IMR-90 (cell line): ENCODE measurements around the gene ZMIZ1. TPM values are rescaled to one million over a fixed set of nuclear protein-coding genes. Genes with fewer than 3 reads are reported as not detected.

ENCODE experiments used
- ATAC-seq: fragments of 200-7000 bp; cut with Tn5 transposase; 2 replicates; pipeline ENCODE4 v1.9.1; 2020; ENCODE audit warnings: low read depth, mild to moderate bottlenecking, moderate library complexity
- BruUV-seq: library from RNA; stranded (reverse); fragments of 400-500 nt; replicated peaks from 2 replicates; lab custom pipeline; 2021; lab: Mats Ljungman, UMichigan
- CTCF ChIA-PET: fragments of 300-600 bp; formaldehyde crosslinking; extraction: SDS; loops from one replicate; lab custom pipeline; 2021; ENCODE audit warnings: antibody characterized with exemption; lab: Yijun Ruan, JAX
- POLR2A ChIA-PET: fragments of 300-600 bp; sonication (Branson Sonifier 250); formaldehyde crosslinking; loops from one replicate; lab custom pipeline; 2022; ENCODE audit warnings: antibody characterized with exemption; ENCODE audit not compliant: unreplicated experiment; lab: Charles Lee
- DNase-seq: peaks from one replicate; pipeline ENCODE4 v3.0.0; 2013
- H2AFZ ChIP-seq: replicated peaks from 2 replicates; pipeline ENCODE3; 2013; ENCODE audit warnings: low read length, mild to moderate bottlenecking; ENCODE audit not compliant: poor library complexity
- H2AK5ac ChIP-seq: 2 replicates; pipeline ENCODE4 v1.6.1; 2013; ENCODE audit warnings: low read depth, low read length, inconsistent platforms
- H2AK9ac ChIP-seq: replicated peaks from 2 replicates; pipeline ENCODE3; 2013; ENCODE audit warnings: mild to moderate bottlenecking, low read depth, low read length, moderate library complexity; ENCODE audit not compliant: poor library complexity
- H2BK120ac ChIP-seq: 2 replicates; pipeline ENCODE4 v1.6.1; 2013; ENCODE audit warnings: low read depth, low read length, inconsistent platforms
- H2BK15ac ChIP-seq: 3 replicates; pipeline ENCODE4 v1.6.1; 2013; ENCODE audit warnings: low read depth, low read length, inconsistent platforms
- H2BK20ac ChIP-seq: 2 replicates; pipeline ENCODE4 v1.6.1; 2013; ENCODE audit warnings: low read depth, mild to moderate bottlenecking, inconsistent platforms, low read length, moderate library complexity
- H2BK5ac ChIP-seq: 2 replicates; pipeline ENCODE4 v1.6.1; 2013; ENCODE audit warnings: mild to moderate bottlenecking, low read depth, low read length, inconsistent platforms; ENCODE audit not compliant: poor library complexity, severe bottlenecking
- H3K14ac ChIP-seq: replicated peaks from 2 replicates; pipeline ENCODE4 v1.6.1; 2013; ENCODE audit warnings: low read depth, low read length, inconsistent platforms
- H3K18ac ChIP-seq: 2 replicates; pipeline ENCODE4 v1.6.1; 2013; ENCODE audit warnings: low read depth, low read length, control low read depth
- H3K23ac ChIP-seq: 2 replicates; pipeline ENCODE4 v1.6.1; 2013; ENCODE audit warnings: low read depth, low read length, inconsistent platforms
- H3K27ac ChIP-seq: 2 replicates; pipeline ENCODE4 v1.5.1; 2013; ENCODE audit warnings: mild to moderate bottlenecking, control low read depth, low read length; ENCODE audit not compliant: insufficient read depth
- H3K27me3 ChIP-seq: 2 replicates; pipeline ENCODE4 v1.6.1; 2013; ENCODE audit warnings: low read length; ENCODE audit not compliant: control insufficient read depth, insufficient read depth
- H3K36me3 ChIP-seq: 2 replicates; pipeline ENCODE4 v1.6.1; 2013; ENCODE audit warnings: low read length, mixed read lengths; ENCODE audit not compliant: control insufficient read depth, insufficient read depth
- H3K4ac ChIP-seq: 2 replicates; pipeline ENCODE4 v1.6.1; 2013; ENCODE audit warnings: low read depth, low read length, inconsistent platforms
- H3K4me1 ChIP-seq: 2 replicates; pipeline ENCODE4 v1.6.1; 2013; ENCODE audit warnings: low read length, mixed read lengths; ENCODE audit not compliant: control insufficient read depth, insufficient read depth
- H3K4me2 ChIP-seq: 2 replicates; pipeline ENCODE4 v1.6.1; 2013; ENCODE audit warnings: low read depth, mild to moderate bottlenecking, control low read depth, low read length, moderate library complexity
- H3K4me3 ChIP-seq: 2 replicates; pipeline ENCODE4 v1.5.1; 2013; ENCODE audit warnings: low read depth, mild to moderate bottlenecking, control low read depth, low read length, moderate library complexity; ENCODE audit not compliant: insufficient read depth
- H3K56ac ChIP-seq: 2 replicates; pipeline ENCODE4 v1.6.1; 2013; ENCODE audit warnings: low read length, inconsistent platforms; ENCODE audit not compliant: insufficient read depth; ENCODE audit errors: extremely low read depth
- H3K79me1 ChIP-seq, 2 experiments: 2 replicates each; pipeline ENCODE4 v1.6.1; 2013; ENCODE audit warnings: low read length in 2 of 2, inconsistent platforms in 1 of 2, low read depth in 1 of 2
- H3K9ac ChIP-seq: 2 replicates; pipeline ENCODE4 v1.6.1; 2013; ENCODE audit warnings: low read depth, low read length, control low read depth
- H3K9me1 ChIP-seq: 2 replicates; pipeline ENCODE4 v1.6.1; 2013; ENCODE audit warnings: low read length, inconsistent platforms; ENCODE audit not compliant: insufficient read depth
- H3K9me3 ChIP-seq: 2 replicates; pipeline ENCODE4 v1.6.1; 2013; ENCODE audit warnings: low read length; ENCODE audit not compliant: control insufficient read depth, insufficient read depth
- H4K20me1 ChIP-seq: 2 replicates; pipeline ENCODE4 v1.6.1; 2013; ENCODE audit warnings: low read length, inconsistent platforms; ENCODE audit not compliant: insufficient read depth
- H4K5ac ChIP-seq: 2 replicates; pipeline ENCODE4 v1.6.1; 2013; ENCODE audit warnings: mild to moderate bottlenecking, low read depth, low read length, control low read depth
- H4K8ac ChIP-seq, 2 experiments: 2 replicates each; pipeline ENCODE4 v1.6.1; 2013; ENCODE audit warnings: low read depth in 2 of 2, low read length in 2 of 2, control low read depth in 1 of 2, inconsistent platforms in 1 of 2
- H4K91ac ChIP-seq: 2 replicates; pipeline ENCODE4 v1.6.1; 2013; ENCODE audit warnings: low read depth, low read length, inconsistent platforms; ENCODE audit not compliant: insufficient read depth
- BHLHE40 ChIP-seq: fragments of 150-350 bp; IDR thresholded peaks from 2 replicates; pipeline ENCODE4 v1.6.1; 2016; ENCODE audit warnings: mild to moderate bottlenecking, low read depth, low read length
- CHD1 ChIP-seq: IDR thresholded peaks from 2 replicates; pipeline ENCODE4 v1.6.1; 2012; ENCODE audit warnings: low read depth, low read length, improper control_type of control experiment
- FOS ChIP-seq: fragments of 150-350 bp; IDR thresholded peaks from 2 replicates; pipeline ENCODE4 v1.6.1; 2016; ENCODE audit warnings: low read depth, low read length
- MAZ ChIP-seq: IDR thresholded peaks from 2 replicates; pipeline ENCODE4 v1.6.1; 2012; ENCODE audit warnings: low read depth, mild to moderate bottlenecking, low read length, improper control_type of control experiment, moderate library complexity, borderline replicate concordance
- POLR2A ChIP-seq: IDR thresholded peaks from 2 replicates; pipeline ENCODE4 v1.6.1; 2012; ENCODE audit warnings: mild to moderate bottlenecking, low read depth, low read length
- RAD21 ChIP-seq: IDR thresholded peaks from 2 replicates; pipeline ENCODE4 v1.6.1; 2012; ENCODE audit warnings: low read length, improper control_type of control experiment
- SMC3 ChIP-seq: fragments of 150-350 bp; IDR thresholded peaks from 2 replicates; pipeline ENCODE4 v1.6.1; 2016; ENCODE audit warnings: low read depth, mild to moderate bottlenecking, antibody characterized with exemption, low read length, moderate library complexity
- USF2 ChIP-seq: fragments of 150-350 bp; IDR thresholded peaks from 2 replicates; pipeline ENCODE4 v1.6.1; 2017; ENCODE audit warnings: mild to moderate bottlenecking, antibody characterized with exemption, low read length, low read depth
- WGBS, 2 experiments: methylation state at CpG; one replicate each; pipeline versions ENCODE4 v1.1.5 to v1.1.7; 2013; ENCODE audit warnings: missing lambda C conversion rate in 2 of 2; ENCODE audit not compliant: insufficient read length in 1 of 2; ENCODE audit errors: extremely low coverage in 2 of 2; 5-methylcytosine and 5-hydroxymethylcytosine counted together
- dilution Hi-C: fragments of 300-500 bp; cut with HindIII; formaldehyde crosslinking; loops from one replicate; pipeline ENCODE4 v1.14.3; 2018; ENCODE audit warnings: low sequenced_read_pairs; ENCODE audit not compliant: unreplicated experiment
- in situ Hi-C: fragments of 300-500 bp; cut with MboI; formaldehyde crosslinking; loops from 3 replicates; pipeline ENCODE4 v1.14.3; 2019; ENCODE audit warnings: low sequenced_read_pairs, inconsistent platforms, mixed read lengths
- intact Hi-C: fragments of 100-400 bp; cut with micrococcal nuclease; formaldehyde crosslinking; loops from 2 replicates; pipeline ENCODE4 v1.10.0; 2022
- polyA plus RNA-seq, 3 experiments: library from polyadenylated mRNA; depleted of rRNA; stranded (reverse); fragments of >200 nt; gene quantifications; 2 replicates each; pipeline ENCODE4 v1.2.3, GENCODE V29; 2012; ENCODE audit warnings: low replicate concordance in 1 of 3
- total RNA-seq: library from RNA; depleted of rRNA; stranded (reverse); fragments of >200 nt; gene quantifications from 2 replicates; pipeline ENCODE4 v1.2.3, GENCODE V29; 2012

Gene ZMIZ1
- total and polyA plus RNA-seq, 2 of the 4 experiments (the other 2 are of a cell fraction), result 6.6 to 48.7 TPM

DNA sequence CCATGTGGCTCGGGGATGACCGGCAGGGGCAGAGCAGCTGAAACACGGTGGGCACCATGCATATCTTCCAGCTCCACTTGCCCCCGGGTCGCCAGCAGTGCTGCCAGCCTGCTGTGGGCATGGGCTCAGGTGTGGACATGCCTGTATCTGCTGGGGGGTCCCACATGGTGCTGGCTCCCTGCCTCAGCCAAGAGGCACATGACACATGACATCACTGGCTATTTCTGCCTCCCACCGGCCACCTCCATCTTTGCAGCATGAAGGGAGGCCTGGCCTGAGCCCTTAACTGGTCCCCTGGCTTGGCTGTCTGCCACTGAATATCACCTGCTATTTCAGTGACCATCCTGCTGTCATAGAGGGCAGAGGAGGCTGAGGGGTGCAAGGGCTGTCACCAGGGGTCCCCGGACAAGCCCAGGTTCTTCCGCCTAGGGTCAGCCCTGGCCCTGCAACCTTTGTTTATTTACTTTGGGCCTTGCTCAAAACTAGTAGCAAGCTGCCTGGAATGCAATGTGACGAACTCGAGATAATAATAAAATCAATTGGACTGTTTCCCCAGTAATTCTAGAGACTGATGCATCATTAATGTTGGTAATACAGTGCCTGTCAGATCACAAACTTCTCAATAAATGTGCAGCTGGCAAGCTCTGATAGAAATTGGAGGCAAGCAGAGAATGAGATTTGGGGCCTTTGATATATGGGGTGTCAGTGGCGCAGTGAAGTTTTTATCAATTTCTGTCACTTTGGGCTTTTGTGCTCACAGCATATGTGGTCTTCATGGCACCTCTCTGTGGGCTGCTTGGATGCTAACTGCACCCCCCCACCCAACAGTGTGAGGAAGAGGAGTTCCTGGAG is 28.5 kb downstream of the ZMIZ1 start:
- Histone ChIP-seq H2AK9ac (no peak overlapping the region), H3K9ac (no peak overlapping the region), H3K4me2 (no peak overlapping the region), H2BK20ac (no peak overlapping the region), H2AFZ (no peak overlapping the region), H3K18ac (no peak overlapping the region), H2BK120ac (no peak overlapping the region), H2AK5ac (peak overlapping the region; percentile 42), H3K9me1 (peaks cover 79% of the 10 kb centered on the region), H2BK5ac (no peak overlapping the region), H3K4me3 (no peak overlapping the region), H4K5ac (no peak overlapping the region), H4K20me1 (peaks cover 99% of the 10 kb centered on the region), H3K27ac (no peak overlapping the region; the same call in 1 of the 2 replicates), H3K4ac (peak overlapping the region; percentile 24; the same call in 1 of the 2 replicates), H4K8ac (no peak overlapping the region), H2BK15ac (no peak overlapping the region), H3K27me3 (no peaks in the 10 kb centered on the region), H3K56ac (no peak overlapping the region), H3K79me1 (peaks cover 6 to 95% of the 10 kb centered on the region in 2 experiments), H3K23ac (no peak overlapping the region), H3K14ac (no peak overlapping the region), H4K91ac (no peak overlapping the region), H3K36me3 (peaks cover 6% of the 10 kb centered on the region; the same call in 1 of the 2 replicates), H3K4me1 (peaks cover 73% of the 10 kb centered on the region), H3K9me3 (no peaks in the 10 kb centered on the region)
- ChIA-PET POLR2A (no interaction called here), CTCF (no interaction called here)
- 0 out of 2 replicates have a peak, but pooled peaks have one; percentile 40 for TF ChIP-seq FOS
- TF ChIP-seq CHD1, result no peak
- peak; percentile 64 for TF ChIP-seq USF2
- TF ChIP-seq BHLHE40, result peak; percentile 33; the same call in 1 of the 2 replicates
- TF ChIP-seq MAZ, result no peak
- no peak for TF ChIP-seq SMC3
- TF ChIP-seq POLR2A, result no peak
- no peak for TF ChIP-seq RAD21
- DNase-seq, result peak; percentile 74
- intact Hi-C loops, result no loop called here
- in situ Hi-C loops, result no loop called here
- dilution Hi-C loops, result no loop called here
- peak; percentile 5; the same call in 1 of the 2 replicates for ATAC-seq
- no TSS peak for BruUV-seq
- WGBS, 2 experiments, result 38% methylated on average over 9 of the region's 11 CpGs; no CpG with 5 or more reads in 1 of the 2 experiments
